GM19099 (cell line): ENCODE results near the gene FAM114A1.

Experiments
- POLR2A ChIP-seq: IDR thresholded peaks from 3 replicates; pipeline ENCODE4 v1.6.1; 2011; ENCODE audit warnings: low read depth; ENCODE audit not compliant: insufficient read length; ENCODE audit errors: extremely low read depth

The FAM114A1 gene

GRCh38 chr4:38846015-38846414 is 21.6 kb upstream of the FAM114A1 start:
- no peak for TF ChIP-seq POLR2A

DNA sequence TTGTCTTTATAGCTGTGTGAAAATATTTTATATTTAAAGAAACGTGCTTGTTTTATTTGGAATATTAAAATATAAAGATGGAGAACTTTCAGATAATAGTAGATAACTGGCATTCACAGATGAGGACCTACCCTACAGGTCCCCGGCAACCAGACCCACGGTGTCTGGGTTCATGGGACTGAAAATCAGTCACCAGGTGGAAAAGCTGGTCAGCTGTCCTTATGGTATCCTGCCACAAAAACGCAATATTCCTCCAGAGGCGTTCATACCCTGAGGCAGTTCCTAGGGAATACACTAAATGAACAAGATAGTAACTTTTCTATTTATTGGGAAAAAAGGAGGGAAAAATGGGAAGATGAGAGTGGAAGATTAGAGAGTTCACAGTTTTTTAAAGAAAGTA is 12.1 kb upstream of the FAM114A1 start:
- no peak for TF ChIP-seq POLR2A

DNA sequence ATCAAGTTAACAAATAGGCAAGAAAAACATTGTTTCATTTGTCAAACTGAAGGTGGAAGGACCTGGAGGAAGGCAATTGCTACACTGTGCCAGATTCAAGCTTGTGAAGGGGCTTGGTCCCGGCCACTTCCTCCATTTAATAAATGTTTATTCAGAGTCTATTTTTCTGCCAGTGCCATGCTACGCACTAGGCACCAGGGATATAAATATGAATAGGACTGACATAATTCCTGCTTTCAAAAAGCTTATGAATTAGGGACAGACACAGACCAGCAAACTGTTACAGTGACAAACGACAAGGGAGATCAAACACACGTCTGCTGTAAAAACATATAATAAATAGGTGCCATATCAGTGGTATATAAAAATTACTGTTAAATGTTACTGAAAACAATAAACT is 11.6 kb upstream of the FAM114A1 start:
- no peak for TF ChIP-seq POLR2A

- TF ChIP-seq POLR2A, result peak; percentile 47
These were observed 10.9 kb upstream of the FAM114A1 start, which contains the start of gene TLR6 for GRCh38 chr4:38856524-38857337. TSS of gene TLR6 (minus strand) at chr4:38856817. CDS start at chr4:38829473, 27,344 bp downstream.

GRCh38 chr4:38857354-38858096 is 10.1 kb upstream of the FAM114A1 start:
- peak; percentile 35 for TF ChIP-seq POLR2A

DNA sequence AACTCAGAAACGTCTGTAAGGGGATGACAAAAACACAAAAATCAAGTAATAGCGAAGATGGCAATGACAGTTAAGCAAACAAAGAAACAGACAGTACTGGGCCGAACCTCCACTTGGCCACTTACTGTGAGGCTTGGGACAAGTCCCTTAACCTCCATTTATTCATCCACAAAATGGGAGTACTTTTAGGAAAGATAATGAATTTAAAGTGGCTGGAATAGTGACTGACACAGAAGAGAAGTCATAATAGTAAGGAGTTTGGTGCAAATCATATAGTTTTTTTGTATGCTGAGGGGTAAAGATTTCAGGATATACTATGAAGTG is 9.5 kb upstream of the FAM114A1 start:
- no peak for TF ChIP-seq POLR2A

- no peak for TF ChIP-seq POLR2A
These were observed 8.1 kb upstream of the FAM114A1 start for GRCh38 chr4:38859501-38859900.

DNA sequence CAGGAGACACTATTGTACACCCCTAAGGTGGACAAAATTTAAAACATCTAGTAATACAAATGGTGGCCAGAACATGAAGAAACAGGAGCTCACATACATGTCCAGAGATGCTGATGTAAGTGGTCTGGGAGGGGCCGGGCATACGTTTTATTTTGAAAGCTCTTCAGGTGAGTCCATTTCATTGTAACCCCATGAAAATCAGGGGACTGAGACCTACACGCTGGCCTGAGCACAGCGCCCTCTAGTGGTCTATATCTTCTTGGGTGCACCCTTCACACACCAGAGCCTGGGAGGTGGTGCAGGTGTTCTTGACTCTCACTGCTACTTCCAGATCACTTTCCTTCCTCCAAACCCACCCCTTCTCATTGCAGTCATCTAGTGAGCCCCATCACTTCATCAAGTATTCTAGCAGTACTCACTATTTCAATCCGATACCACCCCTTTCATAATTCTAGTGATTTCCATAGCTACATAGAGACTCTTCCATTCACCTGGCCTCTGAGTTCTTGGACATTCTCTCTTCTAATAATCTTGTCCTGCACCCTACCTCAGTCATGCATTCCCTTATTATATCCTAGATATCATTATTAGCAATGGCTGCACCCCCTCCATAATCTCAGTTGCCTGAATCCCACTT is 6.7 kb upstream of the FAM114A1 start:
- no peak for TF ChIP-seq POLR2A

DNA sequence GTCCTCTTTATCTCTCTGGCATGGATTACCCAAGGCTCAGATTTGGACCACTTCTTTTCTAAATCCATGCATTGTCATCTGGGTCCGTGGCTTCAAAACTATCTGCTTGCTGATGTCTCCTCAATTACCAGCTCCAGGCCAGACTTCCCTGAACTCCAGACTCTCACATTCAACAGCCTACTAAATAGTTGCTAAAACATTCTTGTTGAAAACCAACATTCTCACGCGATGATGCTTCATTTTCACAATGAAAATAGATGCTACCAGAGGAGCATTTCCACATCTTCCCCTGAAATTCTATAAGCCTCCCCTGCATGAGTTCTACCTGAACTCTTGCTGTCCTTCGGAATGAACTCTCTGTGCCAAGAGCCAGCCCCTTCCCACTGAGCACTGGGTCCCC is 5.8 kb upstream of the FAM114A1 start:
- TF ChIP-seq POLR2A, result no peak

DNA sequence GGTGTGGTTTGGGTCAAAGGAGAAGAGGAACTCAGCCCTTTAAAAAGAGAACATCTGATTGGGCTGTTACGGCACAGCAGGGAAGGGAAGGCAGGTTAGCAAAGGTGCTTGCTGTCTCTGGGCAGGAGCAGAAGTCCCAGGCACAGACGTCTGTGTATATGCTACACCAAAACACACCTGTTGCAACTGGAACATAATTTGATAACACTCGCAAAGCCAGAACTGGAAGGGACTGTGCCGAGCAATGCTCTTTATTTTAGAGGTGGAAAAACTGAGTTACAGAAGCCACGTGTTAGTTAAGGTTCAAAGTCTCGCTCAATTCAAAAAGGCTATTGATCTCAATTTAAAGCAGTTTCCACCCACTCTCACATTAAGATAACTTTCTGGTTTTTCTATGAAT is 2.2 kb upstream of the FAM114A1 start:
- TF ChIP-seq POLR2A, result no peak

GRCh38 chr4:38866973-38867477 is 581 bp upstream of the FAM114A1 start:
- no peak for TF ChIP-seq POLR2A

DNA sequence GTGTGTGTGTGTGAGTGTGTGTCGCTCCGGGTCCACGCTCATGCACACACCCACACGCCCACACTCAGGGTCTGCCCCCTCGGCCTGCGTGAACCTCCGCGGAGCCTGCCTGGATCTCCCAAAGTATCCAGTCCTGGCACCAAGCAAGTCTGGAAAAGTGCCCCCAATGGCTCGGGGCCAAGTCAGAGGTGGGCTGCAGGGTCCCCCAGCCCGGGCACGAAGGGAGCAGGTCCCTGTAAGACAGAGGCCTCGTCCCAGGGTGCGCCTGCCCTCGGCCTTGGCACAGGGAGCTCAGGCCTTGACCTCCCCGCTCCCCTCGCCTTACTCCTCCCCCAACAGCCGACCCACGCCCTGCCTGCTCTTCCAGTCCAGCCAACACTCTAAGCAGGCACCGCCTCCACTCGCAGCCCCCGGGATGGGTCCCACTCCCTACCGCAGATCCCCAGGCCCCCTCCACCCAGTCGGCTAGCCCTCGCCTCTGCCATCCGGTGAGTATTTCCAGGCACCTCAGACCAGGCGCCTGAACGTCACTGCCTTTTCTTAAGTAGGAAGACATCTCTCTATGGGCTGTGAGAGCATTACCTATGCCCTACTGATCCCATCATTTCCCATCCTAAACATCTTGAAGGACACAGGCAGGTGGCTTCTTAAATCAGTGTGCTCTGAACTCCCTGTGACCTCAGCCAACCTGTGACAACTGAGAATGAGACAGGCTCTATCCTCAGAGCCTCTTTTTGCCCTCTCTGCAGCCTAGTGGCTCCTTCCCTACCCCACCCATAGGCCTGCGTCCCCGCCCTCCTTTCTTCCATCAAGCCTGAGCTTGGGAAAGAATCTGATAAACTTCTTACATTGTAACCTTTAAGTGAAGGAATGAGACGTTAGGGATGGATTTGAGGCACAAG is 704 bp downstream of the FAM114A1 start:
- TF ChIP-seq POLR2A, result no peak

GRCh38 chr4:38869511-38869910 is 1.9 kb downstream of the FAM114A1 start:
- no peak for TF ChIP-seq POLR2A

GRCh38 chr4:38870098-38870808 is 2.6 kb downstream of the FAM114A1 start:
- no peak for TF ChIP-seq POLR2A
